GM12873 (cell line): Measurements from ENCODE around the gene ACTR2.
A peak's percentile ranks its signal among the peaks of the same experiment; 100 is the strongest.

ENCODE experiments used
- TF ChIP-seq, protein P1 (sequence below): IDR thresholded peaks from 2 replicates; pipeline ENCODE4 v1.5.1; 2012; ENCODE audit warnings: low read depth, mild to moderate bottlenecking, moderate library complexity, low read length, control low read depth; ENCODE audit not compliant: insufficient read depth; ENCODE audit errors: missing control alignments

Gene ACTR2

DNA sequence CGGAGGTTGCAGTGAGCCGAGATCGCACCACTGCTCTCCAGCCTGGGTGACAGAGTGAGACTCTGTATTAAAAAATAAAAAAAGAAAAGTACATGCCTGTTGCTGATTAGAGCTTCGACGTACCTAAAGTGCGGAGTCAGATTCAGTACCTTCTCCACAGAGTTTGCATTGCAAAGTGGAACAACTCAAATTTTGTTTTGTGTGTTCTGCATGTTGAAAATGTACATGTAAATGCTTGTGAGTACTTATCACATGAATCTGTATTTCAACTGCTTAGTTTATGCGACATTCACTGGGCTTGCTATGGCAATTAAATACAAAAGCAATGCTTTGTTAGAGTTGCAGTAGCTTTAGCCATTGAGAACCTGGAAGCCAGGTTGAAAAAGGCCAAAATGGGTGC is 36.4 kb downstream of the ACTR2 start:
- TF ChIP-seq, protein P1, sequence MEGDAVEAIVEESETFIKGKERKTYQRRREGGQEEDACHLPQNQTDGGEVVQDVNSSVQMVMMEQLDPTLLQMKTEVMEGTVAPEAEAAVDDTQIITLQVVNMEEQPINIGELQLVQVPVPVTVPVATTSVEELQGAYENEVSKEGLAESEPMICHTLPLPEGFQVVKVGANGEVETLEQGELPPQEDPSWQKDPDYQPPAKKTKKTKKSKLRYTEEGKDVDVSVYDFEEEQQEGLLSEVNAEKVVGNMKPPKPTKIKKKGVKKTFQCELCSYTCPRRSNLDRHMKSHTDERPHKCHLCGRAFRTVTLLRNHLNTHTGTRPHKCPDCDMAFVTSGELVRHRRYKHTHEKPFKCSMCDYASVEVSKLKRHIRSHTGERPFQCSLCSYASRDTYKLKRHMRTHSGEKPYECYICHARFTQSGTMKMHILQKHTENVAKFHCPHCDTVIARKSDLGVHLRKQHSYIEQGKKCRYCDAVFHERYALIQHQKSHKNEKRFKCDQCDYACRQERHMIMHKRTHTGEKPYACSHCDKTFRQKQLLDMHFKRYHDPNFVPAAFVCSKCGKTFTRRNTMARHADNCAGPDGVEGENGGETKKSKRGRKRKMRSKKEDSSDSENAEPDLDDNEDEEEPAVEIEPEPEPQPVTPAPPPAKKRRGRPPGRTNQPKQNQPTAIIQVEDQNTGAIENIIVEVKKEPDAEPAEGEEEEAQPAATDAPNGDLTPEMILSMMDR: no peak

DNA sequence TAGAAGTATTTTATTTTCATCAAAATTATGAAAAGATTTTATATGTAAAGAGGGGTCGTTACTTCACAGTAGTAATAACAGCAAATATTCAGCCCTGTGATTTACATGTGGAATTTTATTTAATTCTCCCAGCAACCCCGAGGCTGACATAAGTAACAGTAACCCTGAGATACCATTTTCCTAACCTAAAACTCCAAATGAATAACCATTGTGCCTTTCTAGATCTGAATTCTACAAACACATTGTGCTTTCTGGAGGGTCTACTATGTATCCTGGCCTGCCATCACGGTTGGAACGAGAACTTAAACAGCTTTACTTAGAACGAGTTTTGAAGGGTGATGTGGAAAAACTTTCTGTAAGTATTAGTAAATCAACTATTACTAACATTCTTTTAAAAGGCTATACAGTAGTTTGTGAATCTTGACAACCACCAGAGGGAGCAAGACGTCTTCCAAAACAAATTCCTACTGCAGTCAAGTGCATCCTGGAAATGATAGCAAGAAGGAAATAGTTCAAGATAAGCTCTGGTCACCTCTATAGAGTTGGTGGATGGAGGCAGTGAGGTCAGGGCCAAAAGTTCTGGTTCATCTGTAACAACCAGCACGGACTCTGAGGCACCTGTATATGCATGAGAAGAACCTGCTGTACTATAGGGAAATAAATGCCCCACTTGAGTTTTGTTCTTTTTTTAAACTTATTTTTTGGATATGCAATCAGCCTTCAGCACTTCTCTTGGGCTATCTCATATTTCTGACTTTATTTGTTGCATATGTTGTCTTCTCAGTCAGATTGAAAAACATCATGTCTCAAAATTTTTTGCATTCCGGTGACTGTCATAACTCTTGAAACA is 37.4 kb downstream of the ACTR2 start:
- TF ChIP-seq, protein P1: peak; percentile 54

DNA sequence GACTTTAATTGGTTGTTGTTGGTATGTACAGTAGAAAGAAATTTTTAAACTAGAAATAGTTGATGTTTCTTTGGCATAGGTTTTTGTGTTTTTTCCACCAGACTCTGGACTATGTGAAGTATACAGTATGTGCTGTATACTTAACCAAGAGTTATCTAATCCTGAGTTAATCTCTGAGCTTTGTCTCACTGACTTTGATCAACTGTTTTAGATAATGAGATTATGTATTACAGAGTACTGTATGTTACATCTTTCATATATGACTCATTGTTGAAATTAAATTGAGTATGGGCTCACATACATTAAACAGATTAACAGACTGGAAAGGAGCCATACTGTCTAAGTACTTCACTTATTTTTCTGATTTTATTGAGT is 38.0 kb downstream of the ACTR2 start:
- TF ChIP-seq, protein P1: no peak

DNA sequence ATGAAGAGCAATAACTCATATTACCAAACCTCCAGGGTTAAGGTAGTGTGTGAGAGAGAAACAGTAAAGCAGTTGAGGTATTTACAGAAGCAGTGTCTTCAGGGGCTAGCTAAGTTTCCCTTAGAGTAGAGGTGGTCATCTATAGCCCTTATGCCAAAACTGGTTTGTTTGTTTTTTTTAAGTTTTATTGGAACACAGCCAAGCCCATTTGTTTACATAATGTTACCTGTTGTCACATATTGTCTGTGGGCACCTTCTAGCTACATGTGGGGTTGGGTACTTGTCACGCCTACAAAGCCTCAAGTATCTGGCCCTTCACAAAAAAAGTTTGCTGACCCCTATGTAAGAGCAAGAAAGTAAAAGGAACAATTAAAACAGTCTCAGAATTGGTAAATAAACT is 39.4 kb downstream of the ACTR2 start:
- TF ChIP-seq, protein P1: no peak

DNA sequence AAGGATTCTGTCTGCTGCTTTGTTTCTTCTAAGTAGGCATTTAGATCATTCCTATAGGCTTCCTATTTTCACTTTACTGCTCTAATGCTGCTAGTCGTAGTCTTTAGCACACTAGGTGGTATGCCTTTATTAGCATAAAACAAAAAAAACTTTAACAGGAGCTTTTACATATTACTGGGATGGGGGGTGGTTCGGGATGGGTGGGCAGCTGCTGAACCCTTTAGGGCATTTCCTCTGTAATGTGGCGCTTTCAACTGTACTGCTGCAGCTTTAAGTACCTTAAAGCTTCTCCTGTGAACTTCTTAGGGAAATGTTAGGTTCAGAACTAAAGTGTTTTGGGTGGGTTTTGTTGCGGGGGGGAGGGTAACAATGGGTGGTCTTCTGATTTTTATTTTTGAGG is 41.3 kb downstream of the ACTR2 start:
- TF ChIP-seq, protein P1: no peak

DNA sequence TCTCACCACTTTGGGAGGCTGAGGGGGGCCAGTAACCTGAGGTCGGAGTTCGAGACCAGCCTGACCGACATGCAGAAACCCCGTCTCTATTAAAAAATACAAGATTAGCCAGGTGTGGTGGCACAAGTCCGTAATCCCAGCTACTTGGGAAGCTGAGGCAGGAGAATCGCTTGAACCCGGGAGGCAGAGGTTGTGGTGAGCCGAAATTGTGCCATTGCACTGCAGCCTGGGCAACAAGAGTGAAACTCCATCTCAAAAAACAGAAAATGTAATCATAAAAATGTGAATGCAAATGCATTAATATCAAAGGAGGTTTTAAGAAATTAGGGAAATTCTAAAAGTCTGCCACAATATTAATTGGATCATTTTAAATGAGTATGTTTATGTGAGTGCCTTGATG is 45.7 kb downstream of the ACTR2 start:
- TF ChIP-seq, protein P1: no peak

DNA sequence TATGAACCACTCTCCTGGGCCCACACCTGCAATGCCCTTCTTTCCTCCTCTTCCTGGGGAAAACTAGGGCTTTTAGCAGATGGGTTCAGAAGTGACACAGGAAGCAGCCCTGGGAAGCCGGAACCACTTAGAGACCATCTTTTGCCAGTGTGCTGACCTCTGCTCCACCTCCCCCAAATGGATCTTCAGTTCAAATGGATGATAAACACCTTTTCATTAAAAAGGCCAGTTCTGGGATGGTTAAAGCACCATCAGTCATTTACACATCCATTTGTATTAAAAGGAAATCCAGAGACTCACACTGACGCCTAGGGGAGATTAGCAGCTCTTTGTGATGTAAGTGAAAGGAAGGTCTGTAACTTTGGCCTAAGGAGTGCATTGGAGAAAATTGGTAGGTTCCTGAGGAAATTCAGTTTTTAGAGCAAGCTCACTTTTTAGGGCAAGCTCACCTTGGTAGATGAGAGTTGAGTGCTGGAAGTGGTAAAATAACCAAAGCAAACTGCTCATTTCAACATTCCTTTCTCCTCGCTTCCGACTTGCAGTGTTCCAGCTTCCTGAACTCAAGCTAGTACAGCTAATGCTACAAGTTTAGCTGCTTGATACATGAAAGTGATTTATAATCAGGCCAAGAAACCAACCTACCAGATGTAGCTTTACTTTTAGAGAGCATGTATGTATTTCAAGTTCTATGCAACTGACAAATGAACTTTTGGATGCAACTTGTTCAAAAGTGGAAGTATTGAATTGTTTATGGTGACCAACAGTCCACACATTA is 47.7 kb downstream of the ACTR2 start:
- TF ChIP-seq, protein P1: no peak
